Pancreas (tissue), 10 donors: ENCODE results near the gene CD44. TPM values are rescaled to one million over a fixed set of nuclear protein-coding genes. Genes with fewer than 3 reads are reported as not detected.
A peak's percentile ranks its signal among the peaks of the same experiment; 100 is the strongest.

Experiments
- ATAC-seq, 4 donors: fragments of 200-7000 bp; cut with Tn5 transposase; one replicate each; pipeline versions ENCODE4 v1.8.0 to v1.9.1; 2020; ENCODE audit warnings: mild to moderate bottlenecking in 4 of 4, moderate library complexity in 4 of 4
- DNase-seq, 6 donors: peaks; one replicate each; pipeline ENCODE4 v3.0.0-alpha.2; 2020
- FAIRE-seq: peaks from 2 replicates; lab custom pipeline; 2012; peaks lifted over from hg19 to GRCh38; lab: Jason Lieb, UNC
- H3K27ac ChIP-seq, 4 donors: fragments of 200-600 bp; sonication (generic); 1 replicate in 3 of 4; 2 replicates in 1 of 4; pipeline versions ENCODE4 v1.5.0 to v1.8.0; 2020
- H3K27me3 ChIP-seq, 4 donors: fragments of 200-600 bp; one replicate each; pipeline ENCODE4 v1.8.0; 2021
- H3K36me3 ChIP-seq, 3 donors: fragments of 200-600 bp; sonication (generic) in 1 of 3; one replicate each; pipeline versions ENCODE4 v1.5.0 to v1.8.0; 2020 to 2021
- H3K4me1 ChIP-seq, 3 donors: fragments of 200-600 bp; one replicate each; pipeline ENCODE4 v1.8.0; 2021
- H3K4me3 ChIP-seq, 4 donors: fragments of 200-600 bp; sonication (generic) in 2 of 4; one replicate each; pipeline versions ENCODE4 v1.5.0 to v1.8.0; 2020 to 2021
- H3K9me3 ChIP-seq, 4 donors: fragments of 200-600 bp; one replicate each; pipeline ENCODE4 v1.8.0; 2021
- CTCF ChIP-seq, 4 donors: fragments of 200-600 bp; sonication (generic) in 3 of 4; IDR thresholded peaks; one replicate each; pipeline versions ENCODE4 v1.5.0 to v1.8.0; 2021; ENCODE audit warnings: antibody characterized with exemption in 4 of 4
- WGBS, 2 donors: extraction: QIAGEN DNeasy Blood & Tissue Kit; methylation state at CpG; one replicate each; pipeline ENCODE4 v1.1.7; 2013; 5-methylcytosine and 5-hydroxymethylcytosine counted together
- intact Hi-C, 3 donors: fragments of 100-400 bp; cut with DNase I; formaldehyde crosslinking; loops; one replicate each; pipeline versions ENCODE4 v1.11.1 to v1.14.2; 2022
- polyA plus RNA-seq, 2 donors: library from polyadenylated mRNA; stranded (reverse); fragments of 200-250 nt; gene quantifications; one replicate each; pipeline ENCODE4 v1.2.3, GENCODE V29; 2013
- total RNA-seq, 6 donors: library from RNA; stranded (reverse); fragmentation: NEBNext Ultra II Directional in 4 of 6; extraction: Animal tissue kit (Norgen Biotek cat#: 25700) in 4 of 6; gene quantifications; one replicate each; pipeline versions ENCODE4 v1.2.1 to v1.2.4, GENCODE V29; 2021 to 2023
- donor health status: healthy with polysubstance abuse.
- donor health status: DM: no; HTN: no; CAD: no; lungs with moderate emphysema.
- donor health status: DM: no; HTN: no; CAD: no.
- donor health status: control.
- donor health status: control.
- donor health status: Bipolar disorder and iron deficiency.
- donor health status: DM: yes; HTN: yes; CAD: no.
- donor health status: DM: no; HTN: no; CAD: no.
- donor health status: DM: no; HTN: no; CAD: no.
- donor health status: DM: yes; HTN: yes; CAD: no.

Gene CD44
- total and polyA plus RNA-seq, 8 donors, result 133 to 677 (median 375) TPM

GRCh38 chr11:35102267-35102666 is 36.7 kb upstream of the CD44 start:
- no peak overlapping the region for H3K4me3 ChIP-seq
- DNase-seq, result no peak
- no peaks in the 10 kb centered on the region for H3K36me3 ChIP-seq
- H3K27me3 ChIP-seq, result no peaks in the 10 kb centered on the region
- H3K9me3 ChIP-seq, result no peaks in the 10 kb centered on the region
- intact Hi-C loops, result no loop called here
- no peak for FAIRE-seq
- WGBS, 2 donors, result 55 to 57% methylated on average over 2 of the region's 2 CpGs
- ATAC-seq, result no peak
- no peak overlapping the region for H3K27ac ChIP-seq
- H3K4me1 ChIP-seq, result no peaks in the 10 kb centered on the region
- no peak for TF ChIP-seq CTCF (IDR thresholded peaks at IDR 0.05)

GRCh38 chr11:35103366-35104208 is 35.4 kb upstream of the CD44 start:
- Histone ChIP-seq H3K36me3 (no peaks in the 10 kb centered on the region), H3K4me3 (no peak overlapping the region), H3K27me3 (no peaks in the 10 kb centered on the region), H3K27ac (no peak overlapping the region), H3K9me3 (no peaks in the 10 kb centered on the region), H3K4me1 (no peaks in the 10 kb centered on the region)
- intact Hi-C loops, result no loop called here
- 95% methylated on average over 6 of the region's 6 CpGs for WGBS, 2 donors
- no peak for DNase-seq
- no peak for TF ChIP-seq CTCF (IDR thresholded peaks at IDR 0.05)
- FAIRE-seq, result no peak
- no peak for ATAC-seq

- intact Hi-C loops, result no loop called here
- ATAC-seq, result no peak
- Histone ChIP-seq H3K4me1 (no peaks in the 10 kb centered on the region), H3K27me3 (no peaks in the 10 kb centered on the region), H3K36me3 (no peaks in the 10 kb centered on the region), H3K9me3 (no peaks in the 10 kb centered on the region), H3K27ac (no peak overlapping the region), H3K4me3 (no peak overlapping the region)
- no peak for FAIRE-seq
- TF ChIP-seq CTCF (IDR thresholded peaks at IDR 0.05), result no peak
- DNase-seq, result no peak
- WGBS, 2 donors, result 89 to 95% methylated on average over 2 of the region's 2 CpGs
These were observed 34.3 kb upstream of the CD44 start for GRCh38 chr11:35104655-35105054.

GRCh38 chr11:35105319-35106079 is 33.5 kb upstream of the CD44 start:
- TF ChIP-seq CTCF (IDR thresholded peaks at IDR 0.05), result no peak
- no peaks in the 10 kb centered on the region for H3K4me1 ChIP-seq
- intact Hi-C loops, result no loop called here
- peak in 1 of 4 donors; percentile 22 for ATAC-seq
- no peaks in the 10 kb centered on the region for H3K9me3 ChIP-seq
- no peak overlapping the region for H3K4me3 ChIP-seq
- FAIRE-seq, result no peak
- H3K27me3 ChIP-seq, result no peaks in the 10 kb centered on the region
- H3K27ac ChIP-seq, result no peak overlapping the region
- H3K36me3 ChIP-seq, result no peaks in the 10 kb centered on the region
- no peak for DNase-seq
